Muscle of leg (tissue), 11 donors: ENCODE measurements around the gene NUP210. TPM values are rescaled to one million over a fixed set of nuclear protein-coding genes. Genes with fewer than 3 reads are reported as not detected.
A peak's percentile ranks its signal among the peaks of the same experiment; 100 is the strongest.
"Not testable (repeated sequence)": the region's sequence is repeated elsewhere in the genome, so short reads cannot be mapped to it uniquely, and the experiment has no call there.

ENCODE experiments used
- DNase-seq: peaks from one replicate; pipeline ENCODE4 v3.0.0; 2013
- H3K27ac ChIP-seq: one replicate; pipeline ENCODE4 v1.5.1; 2013; ENCODE audit warnings: mild to moderate bottlenecking, low read length, control low read depth
- H3K27me3 ChIP-seq: one replicate; pipeline ENCODE4 v1.6.1; 2013; ENCODE audit warnings: low read length; ENCODE audit not compliant: control insufficient read depth, insufficient read depth
- H3K36me3 ChIP-seq: one replicate; pipeline ENCODE4 v1.6.1; 2013; ENCODE audit warnings: low read length; ENCODE audit not compliant: control insufficient read depth, insufficient read depth
- H3K4me1 ChIP-seq: one replicate; pipeline ENCODE4 v1.6.1; 2013; ENCODE audit warnings: low read length; ENCODE audit not compliant: control insufficient read depth, insufficient read depth
- H3K4me3 ChIP-seq: one replicate; pipeline ENCODE4 v1.5.1; 2013; ENCODE audit warnings: low read length, control low read depth
- H3K9me3 ChIP-seq: replicated peaks from 2 replicates; pipeline ENCODE4 v1.6.1; 2013; ENCODE audit warnings: low read depth, low read length; ENCODE audit not compliant: control insufficient read depth
- WGBS: methylation state at CpG from one replicate; pipeline ENCODE4 v1.1.5; 2013; ENCODE audit warnings: missing lambda C conversion rate; ENCODE audit not compliant: insufficient coverage; 5-methylcytosine and 5-hydroxymethylcytosine counted together
- polyA plus RNA-seq, 8 donors: library from polyadenylated mRNA; unstranded; fragments of 120-200 nt; gene quantifications; one replicate each; pipeline versions ENCODE4 v1.2.1 to v1.2.3, GENCODE V29; 2013; ENCODE audit warnings: inconsistent platforms in 1 of 8, low replicate concordance in 1 of 8; ENCODE audit not compliant: insufficient read length in 8 of 8, insufficient read depth in 1 of 8
- total RNA-seq: library from RNA; stranded (reverse); fragments of 120-200 nt; gene quantifications from one replicate; pipeline ENCODE4 v1.2.4, GENCODE V29; 2013

NUP210 gene
- total and polyA plus RNA-seq, 9 donors = 4.5 to 10.7 (median 7.8) TPM

DNA sequence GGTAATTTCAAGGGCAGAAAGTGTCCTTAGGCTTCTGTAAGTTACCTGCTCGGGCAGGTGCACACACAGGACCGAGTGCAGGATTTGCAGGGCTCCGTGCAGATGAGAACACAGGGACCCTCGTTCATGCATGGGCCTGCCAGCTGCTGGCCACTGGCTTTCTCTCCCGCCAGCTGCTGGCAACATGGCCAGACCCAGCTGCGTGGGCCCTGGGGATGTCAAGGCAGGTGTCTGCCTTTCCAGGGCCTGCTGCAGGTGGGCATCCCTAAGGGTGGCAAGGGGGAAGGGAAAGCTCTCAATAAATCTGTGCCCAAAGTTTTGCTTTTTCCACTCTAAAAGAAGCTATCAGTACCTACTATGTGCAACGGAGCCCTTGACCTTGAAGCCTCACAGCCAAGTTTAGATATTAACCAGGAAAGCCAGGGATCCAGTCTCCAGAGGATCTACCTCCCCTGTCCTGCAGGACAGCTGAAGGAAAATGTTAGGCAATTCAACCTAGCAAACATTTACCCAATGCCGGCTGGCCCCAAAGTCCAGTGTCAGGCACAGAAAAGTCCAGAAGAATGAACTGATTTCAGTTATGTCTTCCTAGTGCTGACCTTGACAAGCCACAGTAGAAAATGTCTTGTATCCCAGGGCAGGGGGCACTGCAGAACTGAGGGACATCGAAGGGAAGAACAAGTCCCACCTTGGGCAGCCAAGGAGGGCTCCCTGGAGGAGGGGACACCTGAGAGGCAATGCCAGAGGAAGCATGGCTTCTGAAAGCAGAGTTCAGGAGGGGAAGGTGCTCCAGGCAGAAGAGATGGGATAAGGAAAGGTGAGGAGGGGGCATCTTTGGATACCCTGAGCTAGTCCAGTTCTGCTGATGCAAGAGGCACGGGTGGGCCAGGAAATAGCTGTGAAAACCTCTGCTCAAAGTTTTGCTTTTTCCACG is 26.4 kb downstream of the NUP210 start:
- H3K36me3 ChIP-seq = peaks cover 11% of the 10 kb centered on the region
- H3K27me3 ChIP-seq = no peaks in the 10 kb centered on the region
- no peak overlapping the region for H3K4me3 ChIP-seq
- no peak for DNase-seq
- H3K27ac ChIP-seq = no peak overlapping the region
- WGBS = 87% methylated on average over 9 of the region's 11 CpGs
- no peaks in the 10 kb centered on the region for H3K9me3 ChIP-seq
- H3K4me1 ChIP-seq = no peaks in the 10 kb centered on the region

DNA sequence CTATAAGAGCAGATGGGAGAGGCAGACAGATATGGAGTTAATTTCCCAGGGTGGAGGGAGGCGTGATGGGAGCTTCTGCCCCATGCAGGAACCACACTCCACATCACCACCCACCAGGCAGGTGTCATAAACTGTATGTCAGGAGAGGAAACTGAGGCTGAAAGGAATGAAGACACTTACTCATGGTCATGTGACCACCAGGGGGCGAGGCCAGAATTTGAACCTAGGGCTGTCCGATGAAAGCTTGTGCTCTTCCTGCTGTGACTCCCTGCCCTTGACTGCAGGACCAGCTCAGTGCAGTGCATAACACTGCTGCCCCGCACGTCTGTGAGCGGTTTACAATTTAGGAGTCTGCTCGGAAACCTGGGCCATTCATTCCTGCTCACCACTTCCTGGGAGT is 28.8 kb downstream of the NUP210 start:
- Histone ChIP-seq H3K4me3 (no peak overlapping the region), H3K36me3 (peaks cover 14% of the 10 kb centered on the region), H3K9me3 (no peaks in the 10 kb centered on the region), H3K27me3 (no peaks in the 10 kb centered on the region), H3K27ac (no peak overlapping the region), H3K4me1 (no peaks in the 10 kb centered on the region)
- DNase-seq = no peak
- 82% methylated on average over 2 of the region's 7 CpGs for WGBS

- 59% methylated on average over 3 of the region's 7 CpGs for WGBS
- H3K27ac ChIP-seq = no peak overlapping the region
- DNase-seq = no peak
- no peaks in the 10 kb centered on the region for H3K4me1 ChIP-seq
- H3K9me3 ChIP-seq = no peaks in the 10 kb centered on the region
- no peaks in the 10 kb centered on the region for H3K27me3 ChIP-seq
- H3K36me3 ChIP-seq = peaks cover 18% of the 10 kb centered on the region
- H3K4me3 ChIP-seq = no peak overlapping the region
These were observed 30.7 kb downstream of the NUP210 start for GRCh38 chr3:13389378-13389777.

DNA sequence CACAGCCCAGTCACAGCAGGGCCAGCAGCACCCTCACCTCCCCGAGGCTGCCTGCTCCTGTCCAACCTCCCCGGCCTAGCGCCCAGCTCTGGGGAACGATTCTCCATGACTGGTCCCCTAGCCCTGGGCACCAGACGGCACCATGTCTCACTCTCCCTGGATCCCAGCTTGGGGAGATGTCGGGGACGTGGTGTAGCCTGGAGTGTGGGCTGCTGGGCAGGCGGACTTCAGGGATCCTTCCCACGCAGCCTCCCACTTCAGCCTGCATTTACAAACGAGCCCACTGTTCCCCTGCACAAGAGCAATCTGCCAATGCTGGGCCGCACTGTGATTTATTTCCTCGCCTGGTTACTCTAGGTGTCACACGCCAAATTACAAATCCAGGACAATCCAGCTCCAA is 31.3 kb downstream of the NUP210 start:
- no peaks in the 10 kb centered on the region for H3K4me1 ChIP-seq
- no peak overlapping the region for H3K4me3 ChIP-seq
- peak; percentile 11 for DNase-seq
- no peak overlapping the region for H3K27ac ChIP-seq
- WGBS = 71% methylated on average over 8 of the region's 13 CpGs
- no peaks in the 10 kb centered on the region for H3K9me3 ChIP-seq
- H3K27me3 ChIP-seq = no peaks in the 10 kb centered on the region
- peaks cover 18% of the 10 kb centered on the region for H3K36me3 ChIP-seq

GRCh38 chr3:13385373-13385965 is 34.7 kb downstream of the NUP210 start:
- Histone ChIP-seq H3K36me3 (peaks cover 11% of the 10 kb centered on the region), H3K27ac (no peak overlapping the region), H3K4me3 (no peak overlapping the region), H3K4me1 (no peaks in the 10 kb centered on the region), H3K9me3 (no peaks in the 10 kb centered on the region), H3K27me3 (no peaks in the 10 kb centered on the region)
- 70% methylated on average over 1 of the region's 3 CpGs for WGBS
- no peak for DNase-seq

DNA sequence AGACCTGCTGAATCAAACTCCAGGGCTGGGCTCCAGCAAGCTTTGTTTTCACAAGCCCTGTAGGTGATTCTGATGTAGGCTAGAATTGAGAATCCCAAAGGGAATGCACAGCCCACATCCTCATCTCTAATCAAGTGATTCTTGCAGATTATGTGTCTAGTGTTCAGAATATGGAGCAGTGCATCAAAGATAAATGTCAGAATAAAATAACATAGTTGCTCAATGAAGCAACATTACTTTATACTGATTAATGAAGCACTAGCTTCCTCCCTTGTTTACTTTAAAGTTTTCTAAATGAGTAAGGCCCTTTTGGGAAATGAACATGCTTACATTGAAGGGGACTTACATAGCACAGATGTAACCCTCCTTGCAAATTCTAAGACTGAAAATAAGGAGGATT is 39.2 kb downstream of the NUP210 start:
- H3K27ac ChIP-seq = no peak overlapping the region
- peaks cover 13% of the 10 kb centered on the region for H3K36me3 ChIP-seq
- DNase-seq = no peak
- no peaks in the 10 kb centered on the region for H3K9me3 ChIP-seq
- H3K27me3 ChIP-seq = no peaks in the 10 kb centered on the region
- no peak overlapping the region for H3K4me3 ChIP-seq
- peaks cover 8% of the 10 kb centered on the region for H3K4me1 ChIP-seq

- Histone ChIP-seq H3K27ac (peak overlapping the region; percentile 13), H3K4me3 (no peak overlapping the region), H3K36me3 (peaks cover 6% of the 10 kb centered on the region), H3K9me3 (no peaks in the 10 kb centered on the region), H3K4me1 (peaks cover 8% of the 10 kb centered on the region), H3K27me3 (no peaks in the 10 kb centered on the region)
- 28% methylated on average over 10 of the region's 20 CpGs for WGBS
- DNase-seq = peak; percentile 68
These were observed 40.8 kb downstream of the NUP210 start for GRCh38 chr3:13379201-13379830.

DNA sequence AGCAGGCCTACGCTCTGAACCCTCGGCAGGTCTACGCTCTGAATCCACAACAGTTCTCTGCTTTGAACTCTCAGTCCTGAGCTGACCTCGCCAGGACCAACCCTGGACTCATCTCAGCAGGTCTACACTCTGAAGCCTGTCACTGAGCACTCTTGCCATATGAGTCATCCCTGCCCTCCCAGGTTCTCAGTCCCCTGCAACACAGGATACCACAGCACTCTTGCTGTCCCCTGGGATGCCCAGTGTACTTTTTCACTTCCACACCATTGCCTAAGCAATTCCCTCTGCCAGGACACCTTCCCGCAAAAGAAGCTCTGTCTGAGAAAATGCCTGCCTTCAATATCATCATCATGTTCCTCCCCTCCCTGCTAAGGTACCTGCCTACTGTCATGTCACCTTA is 42.0 kb downstream of the NUP210 start:
- Histone ChIP-seq H3K4me3 (no peak overlapping the region), H3K27ac (no peak overlapping the region), H3K9me3 (no peaks in the 10 kb centered on the region), H3K27me3 (no peaks in the 10 kb centered on the region), H3K4me1 (peaks cover 8% of the 10 kb centered on the region), H3K36me3 (peaks cover 11% of the 10 kb centered on the region)
- no peak for DNase-seq
- 86% methylated on average over 5 of the region's 5 CpGs for WGBS

- not testable (repeated sequence) for H3K4me3 ChIP-seq, DNase-seq, H3K27me3 ChIP-seq, H3K4me1 ChIP-seq, H3K27ac ChIP-seq, H3K9me3 ChIP-seq
- H3K36me3 ChIP-seq = peaks cover 11% of the 10 kb centered on the region
- 92% methylated on average over 2 of the region's 2 CpGs for WGBS
These were observed 42.4 kb downstream of the NUP210 start for GRCh38 chr3:13377741-13378140.

- H3K36me3 ChIP-seq = peaks cover 11% of the 10 kb centered on the region
These were observed 43.1 kb downstream of the NUP210 start for GRCh38 chr3:13377021-13377420.

More at GRCh38 chr3:13377021-13377420, 43.1 kb downstream of the NUP210 start:
- no peak overlapping the region for H3K27ac ChIP-seq
- H3K9me3 ChIP-seq = no peaks in the 10 kb centered on the region
- DNase-seq = no peak
- 86% methylated on average over 9 of the region's 14 CpGs for WGBS
- H3K4me3 ChIP-seq = no peak overlapping the region
- H3K27me3 ChIP-seq = no peaks in the 10 kb centered on the region
- peaks cover 8% of the 10 kb centered on the region for H3K4me1 ChIP-seq
